Nucleus accumbens (tissue), 56 donors: ENCODE results near the gene CKAP2L.
A peak's percentile ranks its signal among the peaks of the same experiment; 100 is the strongest.
"Not testable (repeated sequence)": the region's sequence is repeated elsewhere in the genome, so short reads cannot be mapped to it uniquely, and the experiment has no call there.

ENCODE experiments used
- DNase-seq, 56 donors: peaks; one replicate each; lab custom pipeline; 2025; lab: John Stamatoyannopoulos, UW

Gene CKAP2L

DNA sequence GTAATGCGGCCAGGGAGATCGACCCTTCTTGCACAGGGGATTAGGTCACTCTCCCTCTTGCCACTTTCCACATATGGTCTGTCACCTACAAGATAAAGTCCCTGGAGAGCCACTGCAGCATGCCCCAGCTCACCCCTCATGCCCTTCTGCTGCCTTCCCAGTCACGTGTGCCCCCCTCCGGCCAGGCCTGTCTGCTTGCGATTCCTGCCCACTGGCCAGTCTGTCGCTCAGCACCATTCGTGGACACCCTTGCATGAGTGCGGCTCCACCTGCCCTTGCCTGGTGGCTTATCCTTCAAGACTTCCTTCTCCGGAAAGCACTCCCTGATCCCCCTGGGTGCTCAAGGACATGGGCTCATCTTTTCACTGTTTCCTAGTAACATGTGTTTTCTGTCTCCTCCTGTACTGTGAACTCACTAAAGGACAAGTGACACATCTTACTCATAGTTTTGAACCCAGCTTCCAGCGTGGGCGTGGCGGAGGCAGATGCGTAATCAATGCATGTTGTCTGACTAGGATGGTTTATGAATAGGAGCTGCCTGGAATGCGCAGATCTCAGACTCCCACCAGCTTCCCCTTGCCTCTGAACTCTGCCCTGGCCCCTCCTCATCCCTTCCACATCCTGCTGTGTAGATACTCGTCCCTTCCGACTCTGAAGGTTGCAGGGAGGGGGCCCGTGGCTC is 51.4 kb downstream of the CKAP2L start:
- peak in 13 of 56 donors; percentile 7 to 70 (median 24) for DNase-seq

DNA sequence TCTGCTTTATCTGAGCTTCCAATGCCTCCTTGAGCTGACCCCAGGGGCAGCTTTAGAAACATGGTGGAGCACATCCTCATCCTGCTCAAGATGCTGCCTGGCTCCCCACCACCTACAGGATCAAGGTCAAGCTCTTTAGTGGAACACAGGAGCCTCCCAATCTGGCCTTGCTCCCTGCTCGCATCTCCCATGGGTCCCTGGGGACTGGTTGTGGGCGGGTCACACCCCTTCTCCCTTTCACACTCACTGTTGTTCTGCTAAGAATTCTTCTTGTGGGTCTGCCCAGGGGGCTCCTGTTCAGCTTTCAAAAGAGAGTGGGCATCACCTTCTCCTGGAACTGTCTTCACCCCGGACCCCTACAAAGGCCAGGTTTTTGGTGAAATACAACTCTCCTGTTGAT is 51.9 kb downstream of the CKAP2L start:
- DNase-seq: no peak

DNA sequence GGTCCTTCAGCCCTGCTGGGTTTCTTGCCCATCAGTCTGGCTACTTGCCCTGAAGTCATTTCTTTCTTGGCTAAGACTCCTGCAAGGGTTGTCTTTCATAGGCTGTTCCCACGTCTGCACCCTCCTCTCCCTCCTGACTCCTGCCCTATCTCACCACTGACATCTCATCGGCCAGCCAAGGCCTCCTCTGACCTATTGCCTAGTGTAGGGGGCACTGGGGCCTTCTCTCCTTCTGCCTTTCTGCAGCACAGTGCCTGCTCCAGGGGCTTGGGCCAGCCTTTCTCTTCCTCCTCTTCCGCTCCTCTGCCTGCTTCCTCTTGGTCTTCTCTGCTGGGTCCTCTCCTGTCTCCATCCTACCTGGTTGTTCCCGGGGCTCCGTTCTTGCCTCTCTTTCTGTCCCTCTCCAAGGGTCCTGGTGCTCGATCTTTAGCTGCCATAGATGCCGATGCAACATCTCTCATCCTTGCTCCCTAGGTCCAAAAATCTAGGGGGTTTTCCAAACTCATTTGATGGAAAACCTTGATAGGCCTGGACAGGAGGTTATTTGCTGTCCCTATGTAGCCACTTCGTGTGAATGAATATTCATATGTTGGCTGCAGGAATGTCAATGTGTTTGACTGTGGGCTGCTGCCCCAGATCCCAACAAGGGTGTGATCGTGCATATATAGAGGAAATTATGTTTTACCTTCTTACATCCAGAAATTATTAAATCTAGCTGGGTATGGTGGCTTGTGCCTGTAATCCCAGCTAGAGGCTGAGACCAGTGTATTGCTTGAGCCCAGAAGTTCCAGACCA is 53.3 kb downstream of the CKAP2L start:
- no peak for DNase-seq

DNA sequence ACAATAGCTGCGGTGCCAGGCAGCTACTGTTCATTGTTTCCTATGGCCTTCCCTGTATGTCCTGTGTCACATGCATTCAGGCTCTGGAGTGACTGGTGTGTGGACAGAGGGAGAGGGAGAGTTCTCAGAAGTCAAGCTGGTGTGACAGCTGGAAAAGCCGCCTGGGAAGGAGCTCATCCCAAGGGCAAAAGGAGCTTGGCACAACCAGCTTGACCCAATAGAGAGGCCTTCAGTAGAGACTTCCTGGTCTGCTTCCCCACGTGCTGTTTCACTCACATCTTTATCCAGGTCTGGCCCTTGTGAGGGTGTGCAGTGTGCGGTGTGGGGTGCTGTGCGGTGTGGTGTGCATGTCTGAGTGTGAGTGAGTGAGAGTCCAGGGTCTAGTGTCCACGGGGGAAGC is 54.7 kb downstream of the CKAP2L start:
- DNase-seq: peak in 1 of 56 donors; percentile 11

DNA sequence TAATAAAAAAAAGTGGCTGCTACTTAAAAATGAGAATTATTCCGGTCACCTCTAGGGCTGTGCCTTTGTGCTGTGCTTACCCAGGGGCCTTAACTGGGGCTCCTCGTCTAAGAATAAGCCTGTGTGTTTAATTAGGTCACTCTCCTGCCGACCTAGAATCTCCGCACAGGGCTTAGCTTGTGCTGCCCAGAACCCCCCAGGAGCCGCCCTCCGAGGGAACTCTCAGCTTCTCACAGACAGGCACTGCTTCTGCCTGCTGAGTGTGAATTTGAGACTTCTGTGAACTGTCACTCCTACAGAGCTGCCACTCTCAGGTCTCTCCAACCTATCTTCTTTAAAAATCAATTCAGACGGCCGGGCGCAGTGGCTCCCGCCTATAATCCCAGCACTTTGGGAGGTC is 55.4 kb downstream of the CKAP2L start:
- peak in 20 of 56 donors; percentile 7 to 68 (median 31) for DNase-seq

DNA sequence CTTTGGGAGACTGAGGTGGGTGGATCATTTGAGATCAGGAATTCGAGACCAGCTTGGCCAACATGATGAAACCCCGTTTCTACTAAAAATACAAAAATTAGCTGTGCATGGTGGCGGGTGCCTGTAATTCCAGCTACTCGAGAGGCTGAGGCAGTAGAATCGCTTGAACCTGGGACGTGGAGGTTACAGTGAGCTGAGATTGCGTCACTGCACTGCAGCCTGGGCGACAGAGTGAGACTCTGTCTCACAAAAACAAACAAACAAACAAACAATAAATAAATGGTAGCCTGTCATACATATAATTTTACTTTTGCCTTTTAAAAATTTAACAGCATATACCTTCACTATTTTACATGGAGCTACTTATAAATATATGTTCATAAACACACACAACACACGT is 57.5 kb downstream of the CKAP2L start:
- not testable (repeated sequence) for DNase-seq

DNA sequence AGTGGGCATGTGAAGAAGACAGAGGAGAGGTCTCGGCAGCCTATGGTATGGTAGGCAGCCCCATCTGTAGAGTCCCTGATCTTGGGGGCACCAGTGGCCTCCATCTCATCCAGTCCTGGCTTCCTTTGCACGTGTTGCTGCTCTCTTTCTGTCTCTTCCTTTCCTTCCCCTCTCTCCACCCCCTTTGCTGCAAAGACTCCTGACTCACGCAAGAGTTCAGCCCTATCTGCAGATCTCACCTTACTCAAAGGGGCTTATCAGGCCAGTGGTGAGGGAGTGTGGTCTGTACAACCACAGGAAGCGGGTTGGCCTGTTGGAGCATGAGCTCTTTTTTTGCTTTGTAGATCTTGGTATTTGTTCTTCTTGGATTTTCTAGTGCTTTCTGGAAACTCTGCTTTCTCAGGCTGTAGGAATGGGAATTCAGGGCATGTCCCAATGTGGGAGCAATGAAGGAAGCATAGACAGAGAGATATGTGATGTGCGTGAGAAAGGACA is 58.2 kb downstream of the CKAP2L start:
- DNase-seq: no peak

DNA sequence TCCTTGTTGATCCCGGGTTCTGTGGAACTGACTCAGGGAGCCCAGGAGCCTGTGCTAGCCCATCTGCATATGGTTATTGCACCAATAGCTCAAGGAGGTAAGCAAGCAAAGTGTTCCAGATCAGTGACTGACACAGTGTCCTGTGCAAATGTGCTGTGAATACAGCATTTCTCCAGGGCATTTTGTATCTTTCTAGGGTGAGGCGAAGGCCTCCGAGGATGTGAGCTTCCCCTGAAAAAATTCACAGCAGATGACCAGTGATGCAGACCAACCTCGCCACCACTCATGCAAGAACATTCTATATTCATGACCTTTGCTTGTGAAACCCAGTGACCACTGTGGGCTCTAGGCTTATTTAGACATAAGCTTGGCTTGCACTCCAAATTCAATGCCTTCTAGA is 58.8 kb downstream of the CKAP2L start:
- DNase-seq: no peak

DNA sequence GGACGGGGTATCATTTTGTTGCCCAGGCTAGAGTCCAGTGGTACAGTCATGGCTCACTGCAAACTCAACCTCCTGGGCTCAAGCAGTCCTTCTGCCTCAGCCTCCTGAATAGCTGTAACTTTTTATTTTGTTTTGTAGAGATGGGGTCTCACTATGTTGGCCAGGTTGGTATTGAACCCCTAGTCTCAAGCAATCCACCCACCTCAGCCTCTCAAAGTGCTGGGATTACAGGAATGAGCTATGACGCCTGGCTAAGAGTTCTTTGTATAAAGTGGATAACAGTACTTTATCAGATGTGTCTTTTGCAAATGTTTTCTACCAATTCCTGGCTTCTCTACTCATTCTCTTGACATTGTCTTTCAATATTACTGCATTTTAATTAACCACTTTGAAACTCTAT is 60.7 kb downstream of the CKAP2L start:
- no peak for DNase-seq

DNA sequence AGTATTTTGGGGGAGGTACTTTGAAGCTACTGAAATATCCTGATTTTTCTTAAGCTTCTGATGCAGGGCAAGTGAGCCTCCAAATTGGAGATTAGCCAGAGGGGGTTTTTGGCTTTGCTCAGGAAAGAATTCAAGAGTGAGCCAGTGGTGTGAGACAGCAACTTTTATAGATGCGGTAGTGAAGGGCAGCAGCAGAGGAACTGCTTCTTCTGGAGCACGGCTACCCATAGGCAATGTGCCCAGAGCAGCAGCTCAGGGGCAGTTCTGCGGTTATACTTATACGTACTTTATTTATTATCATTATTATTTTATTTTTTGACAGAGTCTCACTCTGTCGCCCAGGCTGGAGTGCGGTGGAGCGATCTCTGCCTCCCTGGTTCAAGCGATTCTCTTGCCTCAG is 63.4 kb downstream of the CKAP2L start:
- DNase-seq: peak in 2 of 56 donors; percentile 23 to 27

DNA sequence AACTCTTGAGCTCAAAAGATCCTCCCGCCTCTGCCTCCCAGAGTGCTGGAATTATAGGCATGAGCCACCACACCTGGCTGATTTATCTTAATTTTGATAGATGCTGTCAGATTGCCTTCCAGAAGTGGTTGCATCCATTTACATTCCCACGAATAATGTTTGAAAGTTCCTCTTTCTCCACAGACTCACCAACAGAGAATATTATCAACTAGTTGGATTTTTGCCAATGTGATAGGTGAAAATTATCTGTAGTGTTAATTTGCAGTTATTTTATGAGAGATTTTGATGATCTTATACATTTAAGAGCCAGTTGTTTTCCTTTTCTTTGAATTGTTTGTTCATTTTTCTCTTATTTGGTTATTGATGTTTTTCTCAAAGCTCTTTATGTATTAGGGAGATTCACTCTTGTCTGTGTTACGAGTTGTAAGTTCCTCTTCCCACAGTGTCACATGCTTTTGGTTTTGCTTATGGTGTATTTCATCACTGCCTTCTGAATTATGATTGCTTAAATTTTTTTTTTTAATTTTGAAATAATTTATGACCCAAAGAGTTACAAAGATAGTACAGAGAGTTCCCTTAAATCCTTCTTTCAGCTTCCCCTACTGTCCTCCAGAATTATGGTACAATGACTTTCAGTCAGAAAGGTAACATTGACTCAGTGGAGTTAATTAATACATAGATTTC is 64.3 kb downstream of the CKAP2L start:
- no peak for DNase-seq

DNA sequence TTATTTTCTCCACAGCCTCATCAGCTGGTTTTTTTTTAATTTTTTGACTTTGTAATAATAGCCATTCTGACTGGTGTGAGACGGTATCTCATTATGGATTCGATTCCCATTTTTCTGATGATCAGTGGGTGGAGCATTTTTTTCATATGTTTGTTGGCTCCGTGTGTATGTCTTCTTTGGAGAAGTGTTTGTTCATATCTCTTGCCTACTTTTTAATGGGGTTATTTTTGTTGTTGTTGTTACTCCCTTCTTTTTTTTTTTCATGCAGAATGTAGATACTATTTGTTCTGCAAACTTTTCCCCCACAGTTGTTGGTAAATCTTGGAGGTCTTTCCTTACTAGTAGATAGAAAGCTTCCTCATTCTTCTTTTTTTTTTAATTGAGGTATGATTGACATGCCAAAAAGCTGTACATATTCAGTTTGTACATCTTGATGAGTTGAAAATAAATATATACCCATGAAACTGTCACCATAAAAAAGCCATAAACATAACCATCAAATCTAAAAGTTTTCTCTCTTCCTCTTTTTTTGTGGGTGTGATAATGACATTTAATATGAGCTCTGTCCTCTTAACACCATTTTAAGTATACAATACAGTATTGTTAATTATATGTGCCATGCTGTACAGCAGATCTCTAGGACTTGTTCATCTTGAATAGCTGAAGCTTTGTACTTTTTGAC is 65.4 kb downstream of the CKAP2L start:
- no peak for DNase-seq

DNA sequence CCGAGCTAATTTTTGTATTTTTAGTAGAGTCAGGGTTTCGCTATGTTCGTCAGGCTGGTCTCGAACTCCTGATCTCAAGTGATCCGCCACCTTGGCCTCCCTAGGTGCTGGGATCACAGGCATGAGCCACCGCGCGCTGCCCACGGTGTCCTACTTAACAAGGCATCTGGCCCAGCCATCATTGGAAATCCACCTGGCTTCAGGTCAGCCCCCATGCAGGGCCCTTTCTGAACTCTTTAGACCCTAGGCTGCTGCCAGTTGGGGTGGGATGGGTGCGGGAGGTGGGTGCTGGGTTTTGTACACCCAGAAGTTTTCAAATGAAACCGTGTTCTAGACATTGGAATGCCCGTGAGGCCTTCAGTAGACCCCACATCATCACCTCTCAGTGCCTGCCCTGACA is 70.2 kb downstream of the CKAP2L start:
- no peak for DNase-seq

DNA sequence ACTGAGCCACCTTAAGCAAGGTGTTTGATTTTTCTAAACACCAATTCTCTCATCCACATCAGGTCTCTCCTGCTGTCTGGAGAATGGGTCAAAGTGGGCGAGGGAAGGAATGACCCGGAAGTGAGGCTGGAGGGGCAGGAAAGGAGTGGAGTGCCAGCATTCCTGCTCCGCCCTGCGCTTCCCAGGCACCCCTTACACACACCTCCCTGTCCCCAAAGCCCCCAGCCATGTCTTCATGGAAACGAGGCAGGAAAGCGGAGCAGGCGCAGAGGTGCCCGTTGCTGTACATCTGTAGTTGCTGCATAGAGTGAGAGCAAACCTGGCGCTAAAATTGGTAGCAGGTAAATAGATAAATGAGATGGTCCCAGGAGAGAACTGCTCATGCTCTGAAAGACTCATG is 70.8 kb downstream of the CKAP2L start:
- no peak for DNase-seq

DNA sequence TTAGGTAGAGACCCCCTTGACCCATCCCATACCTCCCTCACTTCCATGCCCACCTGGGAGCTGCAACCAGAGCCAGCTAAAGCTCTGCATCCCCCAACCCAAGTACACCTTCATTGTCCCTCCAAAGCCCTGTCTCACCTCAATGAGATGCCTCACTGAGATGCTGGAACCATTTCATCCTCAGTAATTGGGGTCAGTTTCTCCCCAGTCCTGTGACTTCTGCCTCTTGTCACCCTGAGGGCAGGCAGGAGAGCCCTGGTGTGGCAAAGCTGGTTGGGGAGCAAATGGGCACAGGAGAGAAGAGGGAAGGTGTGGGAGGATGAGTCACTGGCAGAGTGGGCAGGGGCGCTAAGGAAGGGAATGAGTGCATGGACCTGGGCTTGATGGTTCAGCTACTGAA is 71.5 kb downstream of the CKAP2L start:
- peak in 1 of 56 donors; percentile 10 for DNase-seq

DNA sequence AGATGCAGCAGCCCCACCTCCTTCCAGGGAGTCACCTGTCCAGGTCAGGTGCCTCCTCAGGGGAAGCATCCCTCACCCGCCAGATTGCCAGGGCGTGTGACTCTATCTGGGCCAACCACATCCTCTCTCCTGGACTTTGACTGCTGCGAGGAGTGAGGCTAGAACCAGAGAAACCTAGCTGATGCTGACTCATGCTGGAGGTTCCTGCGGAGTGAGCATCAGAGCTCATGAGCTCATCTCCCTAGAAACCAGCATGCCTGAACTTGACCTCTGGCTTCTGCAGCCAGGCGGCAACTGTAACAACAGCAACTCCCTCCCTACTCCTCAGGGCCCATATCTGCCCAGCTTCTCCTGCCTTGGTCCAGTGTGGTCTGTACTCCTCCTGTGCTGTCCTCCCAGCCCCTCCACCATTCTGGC is 71.9 kb downstream of the CKAP2L start:
- DNase-seq: peak in 1 of 56 donors; percentile 9

DNA sequence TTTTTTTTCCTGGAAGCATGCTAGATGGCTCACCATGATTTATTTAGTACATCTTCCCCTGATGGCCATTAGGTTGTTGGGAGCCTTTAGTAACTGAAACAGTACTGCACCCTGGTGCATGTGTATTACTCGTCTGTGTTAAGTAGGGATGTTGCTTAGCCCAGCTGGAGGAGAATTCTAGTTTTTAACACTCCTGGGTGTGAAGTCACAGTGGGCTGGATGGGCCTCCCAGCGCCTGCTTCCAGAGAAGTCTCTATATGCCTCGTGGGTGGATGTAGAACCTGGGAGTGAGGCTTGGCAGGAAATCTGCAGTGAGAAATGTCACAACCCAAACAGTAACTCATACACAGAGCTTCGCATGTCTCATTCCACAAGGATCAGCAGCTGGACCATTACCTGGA is 72.5 kb downstream of the CKAP2L start:
- DNase-seq: no peak

DNA sequence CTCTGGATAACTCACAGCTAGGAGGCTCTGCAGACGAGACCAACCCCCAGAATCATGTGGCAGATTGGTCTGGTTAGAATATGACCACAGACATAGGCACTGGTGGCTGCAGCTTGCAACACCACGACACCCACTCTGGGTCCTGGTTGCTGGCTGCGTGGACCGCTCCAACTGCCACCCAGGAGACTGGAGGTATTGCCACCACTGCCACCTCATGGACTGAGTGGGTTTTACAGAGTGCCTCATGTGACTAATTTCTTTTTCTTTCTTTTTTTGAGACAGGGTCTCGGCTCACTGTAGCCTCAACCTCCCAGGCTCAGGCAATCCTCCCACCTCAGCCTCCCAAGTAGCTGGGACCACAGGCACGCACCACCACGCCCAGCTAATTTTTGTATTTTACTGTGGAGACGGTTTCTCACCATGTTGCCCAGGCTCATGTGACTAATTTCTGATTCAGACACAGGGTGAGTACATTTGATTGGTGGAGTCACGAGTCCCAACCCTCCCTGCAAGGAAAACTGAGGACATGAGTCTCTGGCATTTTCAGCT is 73.5 kb downstream of the CKAP2L start:
- peak in 35 of 56 donors; percentile 6 to 59 (median 25) for DNase-seq

DNA sequence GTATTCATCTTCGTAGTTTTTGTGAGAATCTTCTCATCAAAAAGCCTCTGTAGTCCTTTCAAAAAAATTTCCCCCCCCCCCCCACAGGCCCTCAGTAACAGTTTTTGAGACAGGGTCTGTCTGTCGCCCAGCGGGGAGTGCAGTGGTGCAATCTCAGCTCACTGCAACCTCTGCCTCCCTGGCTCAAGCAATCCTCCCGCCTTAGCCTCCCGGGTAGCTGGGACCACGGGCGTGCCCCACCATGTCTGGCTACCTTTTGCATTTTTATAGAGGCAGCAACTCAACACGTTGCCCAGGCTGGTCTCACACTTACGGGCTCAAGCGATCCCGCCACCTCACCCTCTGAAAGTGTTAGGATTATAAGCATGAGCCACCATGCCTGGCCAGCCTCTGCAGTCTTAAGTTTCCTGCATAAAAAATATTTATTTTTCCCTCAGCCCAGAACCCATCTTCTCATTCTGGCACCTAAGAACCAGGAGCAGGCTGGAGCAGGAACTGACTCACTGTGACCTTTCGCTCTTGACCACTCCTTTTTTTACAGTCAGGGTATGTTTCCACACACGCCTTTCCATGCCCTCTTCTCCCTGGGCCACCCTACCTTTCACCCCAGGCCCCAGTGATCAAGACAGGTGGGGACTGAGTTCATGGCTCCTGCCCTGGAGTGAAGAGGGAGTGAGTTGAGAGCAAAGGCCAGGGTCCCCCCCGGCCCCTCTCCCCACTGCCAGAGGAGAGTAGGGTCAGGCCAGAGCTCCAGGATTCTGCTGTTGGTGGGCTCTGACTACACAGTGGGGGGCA is 76.1 kb downstream of the CKAP2L start:
- DNase-seq: no peak

DNA sequence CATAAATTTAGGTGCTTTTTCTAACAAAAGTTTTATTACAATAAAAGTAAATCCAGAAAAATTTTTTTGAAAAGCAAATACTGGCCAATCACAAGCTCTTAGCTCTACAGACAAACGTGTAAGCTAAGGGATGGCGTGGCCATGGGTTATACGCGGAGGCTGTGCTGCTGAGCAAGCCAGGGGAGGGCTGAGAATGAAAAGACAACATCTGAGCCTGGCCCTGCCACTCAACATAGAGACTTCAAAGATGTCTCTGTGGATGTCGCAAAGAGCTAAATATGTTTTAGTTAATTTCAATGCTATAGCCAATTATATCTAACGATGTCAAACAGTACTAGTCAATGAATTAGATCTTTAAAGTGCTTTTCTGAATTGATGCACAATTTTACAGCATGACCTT is 76.9 kb downstream of the CKAP2L start:
- no peak for DNase-seq
